Stimulated activated CD4-positive, alpha-beta T cell treated with anti-CD3 and anti-CD28 coated beads, Interleukin-15, amount 100 ng/mL, for 48 hours (primary cell): Measurements from ENCODE around the gene SKIC3.

ENCODE experiments used
- DNase-seq, 2 donors: peaks; one replicate each; pipeline ENCODE4 v3.0.0-alpha.2; 2020; ENCODE audit warnings: low read depth in 2 of 2

SKIC3 gene

DNA sequence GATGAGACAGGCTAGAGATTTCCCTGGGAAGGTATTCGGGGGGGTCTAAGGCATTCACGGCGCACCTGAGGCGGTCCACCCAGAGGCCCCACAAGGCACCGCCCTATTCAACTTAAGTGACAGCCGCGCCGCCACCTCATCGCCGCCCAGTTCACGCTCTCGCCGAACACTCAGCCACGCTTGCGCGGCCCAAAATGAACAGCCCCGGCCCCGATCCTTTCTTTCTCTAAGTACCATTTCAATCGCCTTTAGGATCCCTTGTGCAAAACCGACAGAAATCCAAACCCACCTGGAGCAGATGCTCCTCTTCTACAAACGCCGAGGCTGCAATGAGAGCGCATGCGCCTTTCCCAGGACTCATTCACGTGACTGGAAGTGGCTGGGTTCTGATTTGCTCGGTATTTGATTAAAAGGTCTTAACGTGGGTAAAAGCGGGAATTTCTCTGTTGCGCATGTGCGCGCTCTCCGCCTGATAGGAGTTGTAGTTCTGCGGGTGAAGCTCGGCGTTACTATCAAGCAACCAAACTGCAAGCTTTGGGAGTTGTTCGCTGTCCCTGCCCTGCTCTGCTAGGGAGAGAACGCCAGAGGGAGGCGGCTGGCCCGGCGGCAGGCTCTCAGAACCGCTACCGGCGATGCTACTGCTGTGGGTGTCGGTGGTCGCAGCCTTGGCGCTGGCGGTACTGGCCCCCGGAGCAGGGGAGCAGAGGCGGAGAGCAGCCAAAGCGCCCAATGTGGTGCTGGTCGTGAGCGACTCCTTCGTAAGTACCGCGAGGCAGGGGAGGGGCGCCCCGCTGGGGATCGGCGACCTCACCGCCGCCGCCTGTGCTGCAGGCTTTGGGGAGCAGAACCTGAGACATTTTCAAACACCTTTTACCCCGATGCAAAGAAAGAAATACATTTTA is at the start of gene SKIC3, which contains the start of gene ARSK:
TSS of gene SKIC3 (minus strand) at position 331 of the 902 bp plus-strand sequence. CDS start 7,827 bp downstream, outside the sequence.
TSS of gene ARSK (plus strand) at position 455 of the 902 bp plus-strand sequence. CDS start at position 633, 178 bp downstream.
- peak; percentile 81 to 82 for DNase-seq

DNA sequence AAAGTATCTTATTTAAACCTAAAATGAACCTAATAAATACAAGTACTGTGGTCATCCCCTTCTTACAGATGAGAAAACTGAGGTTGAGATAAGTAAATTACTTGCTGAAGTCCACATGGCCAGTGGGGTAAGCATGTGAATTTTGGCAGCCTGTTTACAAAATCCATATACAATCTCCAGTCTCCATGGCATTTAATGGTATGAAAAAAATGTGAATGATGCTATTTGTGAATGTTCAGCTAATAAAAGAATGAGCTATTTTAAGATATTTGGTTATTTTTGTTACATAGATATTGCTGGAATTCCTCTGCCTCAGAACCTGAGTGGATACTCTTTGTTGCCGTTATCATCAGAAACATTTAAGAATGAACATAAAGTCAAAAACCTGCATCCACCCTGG is 45.8 kb upstream of the SKIC3 start:
- DNase-seq, result no peak

DNA sequence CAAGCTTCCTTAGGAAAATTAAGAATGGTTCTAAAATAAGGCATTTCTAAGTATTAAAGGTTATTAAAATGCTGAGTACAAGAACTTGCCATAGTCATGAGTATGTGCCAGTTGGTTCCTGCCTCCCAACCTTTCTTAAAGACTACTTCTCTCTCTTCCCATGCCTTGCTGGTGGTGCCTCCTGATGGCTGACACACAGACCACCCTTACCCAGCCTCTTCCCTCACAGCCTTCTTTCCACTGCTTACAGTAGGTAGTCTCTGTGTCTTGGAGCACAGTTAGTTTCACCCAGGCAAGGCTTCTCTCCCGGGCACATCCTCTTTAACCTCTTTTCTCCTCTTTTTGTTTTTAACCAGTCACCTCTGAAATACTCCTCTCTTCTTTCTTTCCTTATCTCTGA is 44.5 kb upstream of the SKIC3 start:
- DNase-seq, result no peak

DNA sequence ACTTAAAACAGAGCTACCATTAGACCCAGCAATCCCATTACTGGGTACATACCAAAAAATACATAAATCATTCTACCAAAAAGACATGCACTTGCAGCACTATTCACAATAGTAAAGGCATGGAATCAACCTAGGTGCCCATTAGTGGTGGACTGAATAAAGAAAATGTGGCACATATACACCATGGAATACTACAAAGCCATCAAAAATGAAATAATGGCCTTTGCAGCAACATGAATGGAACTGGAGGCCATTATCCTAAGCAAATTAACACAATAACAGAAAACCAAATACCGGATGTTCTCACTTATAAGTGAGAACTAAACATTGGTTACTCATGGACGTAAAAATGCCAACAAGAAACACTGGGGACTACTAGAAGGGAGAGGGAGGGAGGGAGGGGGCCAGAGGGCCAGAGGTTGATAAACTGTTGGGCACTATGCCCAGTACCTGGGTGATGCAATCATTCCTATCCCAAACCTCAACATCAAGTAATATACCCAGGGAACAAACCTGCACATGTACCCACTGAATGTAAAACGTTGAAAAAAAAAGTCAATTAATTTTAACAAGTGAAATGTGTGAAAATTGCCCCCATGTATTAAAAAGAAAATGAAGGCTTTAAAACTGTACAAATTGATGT is 40.6 kb upstream of the SKIC3 start:
- DNase-seq, result no peak

DNA sequence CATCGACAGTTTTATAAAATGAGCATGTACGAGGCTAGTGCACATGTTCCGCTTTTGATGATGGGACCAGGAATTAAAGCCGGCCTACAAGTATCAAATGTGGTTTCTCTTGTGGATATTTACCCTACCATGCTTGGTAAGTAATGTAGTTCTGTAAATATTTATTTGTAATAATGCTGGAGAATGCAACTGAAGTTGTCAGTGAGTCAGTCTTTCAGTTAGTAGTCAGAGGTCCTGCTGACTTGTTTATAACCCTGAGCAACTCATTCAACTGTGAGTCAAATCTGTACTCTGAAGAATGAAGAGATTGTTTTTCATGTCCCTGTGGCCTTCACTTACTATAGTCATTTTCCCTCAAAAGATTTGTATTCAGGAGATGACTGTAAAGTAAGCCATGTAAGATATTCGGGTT is 36.7 kb upstream of the SKIC3 start:
- DNase-seq, result no peak

DNA sequence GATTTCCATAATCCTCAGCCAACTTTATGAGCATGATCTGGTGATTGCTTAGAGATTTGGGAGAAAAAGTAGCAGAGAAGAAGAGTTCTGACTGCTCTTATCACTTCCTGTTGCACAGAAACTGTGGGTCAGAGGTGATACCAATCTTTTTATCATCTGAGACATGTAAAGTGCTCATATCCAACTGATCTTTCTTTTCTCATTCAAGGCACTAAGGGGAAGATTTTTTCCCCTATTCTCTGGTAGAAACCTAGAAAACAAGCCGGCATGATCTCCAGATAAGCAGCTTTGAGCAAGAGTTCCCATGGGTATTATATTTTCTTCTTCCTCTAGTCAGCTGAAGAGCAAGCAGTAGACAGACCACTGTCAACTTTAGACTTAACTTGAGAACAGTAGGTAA is 36.1 kb upstream of the SKIC3 start:
- DNase-seq, result no peak

DNA sequence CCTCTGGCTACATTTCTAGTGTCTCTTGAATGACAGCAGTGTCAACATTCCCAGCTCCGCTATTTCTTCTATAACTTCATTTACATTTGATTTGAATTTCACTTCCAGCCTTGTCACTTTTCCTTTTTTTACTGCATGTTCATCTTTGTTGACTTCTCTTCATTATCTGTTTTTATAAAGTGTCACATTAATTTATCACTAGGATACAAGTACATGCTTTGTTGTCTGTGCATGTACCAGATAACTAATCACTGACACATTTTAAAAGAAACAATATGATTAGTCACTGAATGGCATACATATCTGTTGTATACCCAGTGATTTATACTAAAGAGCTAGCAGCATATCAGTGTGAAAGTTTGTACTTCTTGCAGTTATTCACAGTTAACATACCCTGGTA is 29.2 kb upstream of the SKIC3 start:
- DNase-seq, result no peak

DNA sequence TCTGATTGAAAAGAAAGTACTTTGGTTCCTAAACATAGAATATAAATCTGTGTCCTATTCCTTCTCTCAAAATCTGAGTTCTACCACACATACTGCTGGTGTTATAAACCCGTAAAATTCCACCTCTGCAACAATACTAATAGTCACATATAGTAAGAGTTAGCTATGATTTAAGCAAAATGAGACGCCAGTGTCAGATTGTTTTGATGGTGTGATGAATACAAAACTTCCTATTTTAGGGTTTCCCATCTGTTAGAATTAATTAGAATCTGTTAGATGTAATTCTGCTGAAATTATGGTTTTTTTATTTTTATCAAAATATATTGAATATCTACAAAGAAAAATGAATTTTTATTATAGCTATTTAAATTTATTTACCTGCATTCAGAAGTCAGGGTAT is 26.8 kb upstream of the SKIC3 start:
- DNase-seq, result no peak

DNA sequence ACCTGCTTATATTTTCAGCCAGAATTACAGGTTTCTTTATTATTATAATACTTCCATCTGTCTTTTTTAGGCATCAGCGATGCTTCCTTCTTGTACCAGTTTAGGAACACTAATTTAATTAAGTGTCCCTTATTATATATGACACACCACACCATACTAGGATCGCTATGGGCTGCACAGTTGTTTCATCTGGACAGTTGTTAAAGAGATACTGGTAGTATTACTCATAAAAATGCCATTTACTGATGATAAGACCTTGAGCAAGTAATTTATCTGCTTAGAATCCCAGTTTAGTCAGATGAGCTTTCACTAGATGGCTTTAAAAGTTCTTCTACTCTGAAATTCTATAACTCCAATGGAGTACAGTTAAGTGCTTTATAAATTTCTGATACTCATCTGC is 17.2 kb upstream of the SKIC3 start:
- no peak for DNase-seq

DNA sequence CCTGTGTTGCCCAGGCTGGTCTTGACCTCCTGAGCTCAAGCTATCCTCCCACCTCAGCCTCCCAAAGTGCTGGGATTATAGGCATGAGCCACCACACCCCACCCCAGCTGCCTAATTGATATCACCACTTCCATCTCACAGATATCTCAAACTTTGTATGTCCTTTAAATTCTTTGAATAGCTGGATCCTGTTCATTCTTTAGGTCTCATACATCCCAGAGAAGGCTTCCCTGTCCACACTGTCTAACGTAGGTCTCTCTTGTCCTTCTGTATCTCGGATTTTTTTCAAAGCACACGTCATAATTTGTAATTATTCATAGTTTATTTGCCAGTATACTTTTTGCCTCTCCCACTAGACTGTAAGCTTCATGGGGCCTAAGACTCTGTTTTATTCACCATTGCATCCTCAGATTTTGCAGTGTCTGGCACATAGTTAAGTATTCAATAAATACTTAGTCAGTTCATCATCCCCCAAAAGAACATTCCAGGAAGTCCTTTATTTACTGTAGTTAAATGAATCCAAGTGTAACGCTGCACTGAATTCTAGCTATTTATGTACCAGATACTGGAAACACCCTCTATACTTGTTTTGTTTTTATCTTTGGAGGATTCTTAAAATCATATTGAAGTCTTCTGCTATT is 10.6 kb upstream of the SKIC3 start:
- DNase-seq, result no peak

DNA sequence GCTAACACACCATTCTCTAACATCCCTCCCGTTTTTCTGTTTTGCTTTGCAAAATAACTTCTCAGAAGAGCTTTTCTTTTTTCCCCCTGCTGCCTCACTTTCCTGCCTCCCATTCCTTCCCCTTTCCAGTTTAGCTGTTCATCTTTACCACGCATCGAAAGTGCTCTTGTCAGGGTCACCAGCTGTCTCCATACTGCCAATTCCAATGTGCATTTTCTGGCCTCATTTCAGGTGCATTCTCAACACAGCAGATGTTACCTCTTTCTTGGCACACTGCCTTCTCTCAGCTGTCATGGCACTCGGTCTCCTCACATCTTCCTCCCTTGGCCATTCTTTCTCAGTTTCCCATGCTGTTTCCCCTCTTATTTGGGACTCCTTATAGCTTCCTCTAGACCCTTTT is 9.7 kb upstream of the SKIC3 start:
- no peak for DNase-seq

DNA sequence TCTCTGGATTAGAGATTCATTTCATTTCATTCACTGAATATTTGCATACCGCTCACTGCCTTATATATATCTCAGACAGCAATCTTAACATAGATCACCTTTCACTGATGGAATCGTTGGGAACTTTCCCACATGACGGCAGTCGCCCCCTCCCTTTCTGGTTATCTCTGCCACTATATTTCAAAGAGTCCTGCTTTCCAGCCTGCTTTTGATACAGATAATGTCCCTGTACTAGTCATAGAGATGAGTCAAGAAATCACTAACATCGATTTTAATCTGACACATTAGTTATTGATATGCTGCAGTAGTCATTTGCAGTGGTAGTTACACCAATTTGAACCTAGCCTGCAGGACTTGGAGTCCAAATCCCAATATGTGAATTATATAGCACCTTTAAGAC is 8.6 kb upstream of the SKIC3 start:
- no peak for DNase-seq

DNA sequence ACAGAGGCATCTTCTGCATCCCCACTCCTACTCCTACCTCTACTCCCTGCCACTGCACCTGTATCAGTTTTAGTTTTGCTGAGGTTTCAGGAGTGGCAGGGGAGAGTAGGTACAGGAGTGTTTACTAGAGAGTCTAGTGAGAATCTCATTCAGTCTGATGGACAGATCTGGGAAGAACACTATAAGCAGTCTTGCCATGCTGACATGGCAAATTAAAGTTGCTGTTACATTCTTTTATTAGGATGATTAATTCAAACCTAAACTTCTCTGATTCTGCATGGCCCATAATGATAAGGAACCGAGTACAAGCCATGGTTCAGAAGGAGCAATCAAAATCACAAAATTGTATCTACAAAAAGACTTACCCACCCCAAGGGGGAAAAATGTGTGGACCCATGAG is 7.5 kb upstream of the SKIC3 start:
- DNase-seq, result no peak

DNA sequence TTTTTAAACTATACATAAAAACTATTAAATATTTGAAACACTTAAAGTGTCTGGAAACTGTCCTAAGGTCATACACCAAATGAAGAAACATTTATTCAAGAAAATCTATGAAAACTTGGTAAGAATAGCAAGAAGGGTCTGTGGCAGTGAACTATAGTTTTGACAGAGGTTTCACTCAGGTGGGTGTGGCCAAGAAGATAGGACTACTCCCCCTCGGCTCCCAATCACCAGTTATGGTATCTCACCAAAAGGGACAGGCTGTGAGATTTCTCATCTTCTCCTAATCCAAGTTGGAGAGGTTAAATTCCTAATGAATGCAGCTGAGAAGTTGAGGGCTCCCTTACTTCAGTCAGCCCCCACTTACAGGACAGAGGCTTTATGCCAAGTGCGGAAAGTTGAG is 3.1 kb upstream of the SKIC3 start:
- peak in 1 of 2 donors; percentile 1 for DNase-seq

DNA sequence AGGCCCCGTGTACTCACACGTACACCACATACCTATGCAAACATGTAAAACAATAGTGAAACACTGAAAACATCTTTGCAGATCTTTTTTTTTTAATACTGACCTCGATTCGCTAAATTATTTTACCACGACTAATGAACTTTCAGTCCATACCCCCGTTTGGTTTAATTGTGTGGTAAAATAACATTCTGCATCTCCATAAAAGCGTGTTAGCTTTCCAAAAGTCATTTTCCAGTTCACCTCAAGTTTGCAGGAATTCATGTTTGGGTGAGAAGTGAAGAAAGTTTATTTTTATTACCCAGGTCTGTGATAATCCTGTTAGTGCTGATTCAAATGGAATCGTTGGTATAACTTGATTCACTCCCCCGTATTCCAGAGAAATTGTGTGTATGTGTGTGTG is 776 bp upstream of the SKIC3 start:
- no peak for DNase-seq

DNA sequence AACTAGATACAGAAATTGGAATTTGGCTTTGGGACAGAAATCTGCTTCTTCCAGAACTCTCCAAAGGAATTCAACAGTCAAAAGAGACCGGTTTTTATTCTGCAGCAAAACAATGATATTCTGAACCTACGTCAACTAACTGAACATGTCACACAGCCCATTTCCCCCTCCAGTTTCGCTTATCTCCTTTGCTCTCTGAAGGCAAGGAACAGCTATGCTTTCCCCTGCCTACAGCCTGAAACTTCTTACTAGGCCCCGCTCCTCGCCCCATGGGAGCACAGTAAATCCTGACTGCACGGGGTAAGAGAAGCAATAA is 488 bp downstream of the SKIC3 start:
- DNase-seq, result no peak

DNA sequence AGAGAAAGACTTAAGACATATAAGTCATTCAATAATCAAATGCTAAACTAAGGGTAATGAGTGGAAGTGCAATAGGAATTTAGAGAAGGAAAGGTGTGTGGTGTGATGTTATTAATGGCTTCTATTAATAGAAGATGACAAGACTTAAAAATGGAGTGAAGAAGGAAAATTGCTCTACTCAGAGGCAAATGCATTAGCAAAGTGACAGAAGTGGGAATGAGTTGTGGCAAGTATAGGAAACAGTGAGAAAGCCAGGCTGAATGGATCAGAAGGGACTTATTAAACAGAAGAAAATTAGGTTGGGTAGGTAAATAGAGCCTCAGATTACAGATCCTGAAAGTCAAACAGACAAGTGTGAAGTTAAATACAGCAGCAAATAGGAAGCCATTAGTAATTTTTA is 5.7 kb downstream of the SKIC3 start:
- DNase-seq, result no peak

DNA sequence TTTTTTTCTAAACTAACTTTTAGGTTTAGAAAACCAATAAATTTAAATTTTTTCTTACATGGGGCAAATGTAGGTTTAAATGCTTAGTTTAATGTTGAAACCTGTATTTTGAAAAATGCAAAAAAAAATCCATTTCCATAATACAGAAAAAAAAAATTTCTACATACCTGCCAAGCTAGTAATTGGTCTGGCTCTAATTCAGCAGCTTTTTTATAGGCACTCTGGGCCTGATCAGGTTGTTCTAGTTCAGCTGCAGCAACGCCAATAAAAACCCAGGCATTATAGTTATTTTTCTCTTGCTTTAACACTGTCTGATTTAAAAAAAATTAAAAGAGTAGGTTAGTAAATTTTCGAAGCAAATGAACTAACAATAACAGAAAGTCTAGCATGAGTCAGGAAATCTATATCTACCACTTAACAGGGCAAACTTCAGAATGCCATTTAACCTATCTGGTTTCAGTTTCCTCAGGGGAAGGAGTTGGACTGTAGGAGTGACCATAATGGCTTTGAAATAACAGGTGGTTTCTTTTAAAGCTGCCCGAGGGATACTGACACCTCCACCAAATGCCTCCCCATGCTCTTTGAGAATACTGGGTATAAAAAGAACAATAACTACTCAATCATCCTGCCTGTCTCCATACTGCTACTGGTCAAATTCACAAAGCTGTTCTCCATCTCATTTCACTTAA is 11.6 kb downstream of the SKIC3 start:
- DNase-seq, result no peak

DNA sequence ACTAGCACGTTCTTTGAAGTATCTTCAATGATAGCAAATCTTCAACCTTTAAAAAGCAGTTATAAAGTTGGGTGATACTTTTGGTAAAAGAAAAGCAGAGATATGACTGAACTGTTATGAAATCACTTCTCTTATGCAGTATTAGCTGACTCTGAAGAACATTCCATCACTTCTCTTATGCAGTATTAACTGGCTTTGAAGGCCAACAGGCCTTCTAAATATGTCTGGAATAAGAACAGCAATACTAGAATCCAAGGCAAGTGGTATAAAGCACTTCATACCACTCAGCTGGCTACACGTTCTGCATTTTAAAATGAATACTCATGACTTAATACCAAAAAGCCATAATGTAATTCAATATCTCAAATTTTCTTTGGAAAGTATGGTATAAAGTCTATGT is 17.3 kb downstream of the SKIC3 start:
- no peak for DNase-seq

DNA sequence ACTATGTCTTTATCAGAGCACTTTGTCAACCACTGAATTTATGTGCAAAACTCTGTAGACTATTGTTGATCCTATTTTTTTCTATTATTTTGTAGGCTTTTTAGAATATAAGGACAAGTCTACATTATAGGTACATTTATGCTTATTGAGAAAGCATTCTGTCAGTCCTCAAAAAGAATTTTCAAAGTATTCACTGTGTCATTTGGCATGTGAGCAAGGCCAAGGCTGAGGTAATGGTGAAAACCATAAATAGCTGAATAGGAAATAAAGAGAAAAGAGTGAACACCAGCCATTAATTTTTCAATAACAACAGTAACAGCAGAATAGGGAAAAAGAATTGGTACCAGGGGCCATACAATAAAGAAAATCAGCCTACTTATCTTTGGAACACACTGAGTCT is 21.0 kb downstream of the SKIC3 start:
- DNase-seq, result no peak

DNA sequence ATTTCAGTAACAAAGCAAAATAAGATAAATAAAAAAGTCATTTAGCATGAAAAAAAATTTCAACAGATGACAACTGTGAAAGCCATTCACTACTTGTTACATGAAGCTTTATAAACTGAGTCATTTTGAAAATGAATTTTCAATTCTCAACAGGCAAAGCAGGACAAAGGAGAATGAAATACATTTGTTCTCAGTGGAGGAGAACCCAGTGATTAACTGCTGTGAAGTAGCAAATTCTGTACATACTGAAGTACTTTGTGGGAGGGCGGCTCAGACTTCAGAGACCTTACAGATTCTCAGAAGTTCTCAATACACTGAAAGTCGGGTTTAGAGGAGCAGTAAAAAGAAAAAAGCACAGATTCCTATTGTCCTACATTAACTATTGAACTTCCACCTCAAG is 21.7 kb downstream of the SKIC3 start:
- no peak for DNase-seq

DNA sequence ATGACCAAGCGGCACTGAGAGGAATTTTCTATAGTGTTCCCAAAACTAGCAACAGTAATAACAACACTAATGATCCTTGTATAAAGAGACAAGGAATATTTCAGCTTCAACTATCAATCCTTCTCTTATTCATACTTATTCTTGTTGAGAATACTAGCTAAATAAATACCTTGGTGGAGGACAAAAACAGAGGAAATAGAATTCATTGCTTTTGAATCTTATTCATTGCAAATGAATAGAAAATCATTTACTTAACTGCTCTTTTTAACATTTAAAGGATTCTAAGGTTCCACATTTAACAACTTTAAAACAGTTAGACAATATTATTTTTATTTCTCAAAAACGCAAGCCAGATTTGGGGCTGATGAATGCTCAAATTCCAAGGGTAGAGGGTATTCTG is 22.4 kb downstream of the SKIC3 start:
- DNase-seq, result no peak
